Liver (tissue), 9 donors: Measurements from ENCODE around the gene MARK3. TPM values are rescaled to one million over a fixed set of nuclear protein-coding genes. Genes with fewer than 3 reads are reported as not detected.

Experiments used
- DNase-seq: peaks from one replicate; pipeline ENCODE4 v3.0.0-alpha.2; 2017; ENCODE audit warnings: low spot score
- H3K27ac ChIP-seq, 2 donors: one replicate each; pipeline ENCODE4 v1.7.0; 2013; ENCODE audit warnings: inconsistent platforms in 2 of 2, low read length in 2 of 2, control low read depth in 1 of 2, low read depth in 1 of 2, mild to moderate bottlenecking in 1 of 2
- H3K27me3 ChIP-seq, 4 donors: one replicate each; pipeline versions ENCODE4 v1.6.1 to v1.7.0; 2013; ENCODE audit warnings: low read length in 3 of 4, inconsistent platforms in 1 of 4, mild to moderate bottlenecking in 1 of 4, moderate library complexity in 1 of 4; ENCODE audit not compliant: control insufficient read depth in 4 of 4, insufficient read depth in 4 of 4
- H3K36me3 ChIP-seq, 4 donors: one replicate each; pipeline versions ENCODE4 v1.6.1 to v1.7.0; 2013; ENCODE audit warnings: low read length in 3 of 4, mild to moderate bottlenecking in 3 of 4, low read depth in 1 of 4, moderate library complexity in 1 of 4; ENCODE audit not compliant: control insufficient read depth in 4 of 4, insufficient read depth in 3 of 4
- H3K4me1 ChIP-seq, 4 donors: one replicate each; pipeline versions ENCODE4 v1.6.1 to v1.7.0; 2013; ENCODE audit warnings: low read length in 3 of 4, mild to moderate bottlenecking in 3 of 4, moderate library complexity in 1 of 4; ENCODE audit not compliant: control insufficient read depth in 4 of 4, insufficient read depth in 4 of 4
- H3K4me3 ChIP-seq, 3 donors: one replicate each; pipeline versions ENCODE4 v1.6.1 to v1.7.0; 2013; ENCODE audit warnings: low read length in 3 of 3, control low read depth in 1 of 3, low read depth in 1 of 3, mild to moderate bottlenecking in 1 of 3
- H3K9ac ChIP-seq, 2 donors: one replicate each; pipeline ENCODE4 v1.7.0; 2013; ENCODE audit warnings: low read length in 2 of 2, mild to moderate bottlenecking in 2 of 2, moderate library complexity in 2 of 2, control low read depth in 1 of 2, low read depth in 1 of 2
- H3K9me3 ChIP-seq, 4 donors: one replicate each; pipeline versions ENCODE4 v1.6.1 to v1.7.0; 2013; ENCODE audit warnings: low read length in 3 of 4; ENCODE audit not compliant: control insufficient read depth in 4 of 4
- ATF3 ChIP-seq: IDR thresholded peaks from 2 replicates; pipeline ENCODE4 v1.6.1; 2016; ENCODE audit warnings: antibody characterized with exemption
- CTCF ChIP-seq: fragments of 150-350 bp; IDR thresholded peaks from 2 replicates; pipeline ENCODE4 v1.5.1; 2017; ENCODE audit warnings: improper control_type of control experiment, low read depth, low read length; ENCODE audit not compliant: missing input control
- EGR1 ChIP-seq, 2 donors: IDR thresholded peaks; 2 replicates each; pipeline ENCODE4 v1.6.1; 2016 to 2018; ENCODE audit warnings: antibody characterized with exemption in 2 of 2, low read depth in 2 of 2
- FOXA2 ChIP-seq: IDR thresholded peaks from 2 replicates; pipeline ENCODE4 v1.6.1; 2016; ENCODE audit warnings: antibody characterized with exemption
- GABPA ChIP-seq, 2 donors: IDR thresholded peaks in 1 of 2; conservative IDR thresholded peaks in 1 of 2; 2 replicates each; pipeline ENCODE4 v1.6.1; 2016; ENCODE audit warnings: antibody characterized with exemption in 2 of 2, mild to moderate bottlenecking in 1 of 2, moderate library complexity in 1 of 2
- JUND ChIP-seq, 2 donors: IDR thresholded peaks; 2 replicates each; pipeline ENCODE4 v1.6.1; 2016; ENCODE audit warnings: antibody characterized with exemption in 2 of 2
- MAX ChIP-seq: IDR thresholded peaks from 2 replicates; pipeline ENCODE4 v1.6.1; 2016; ENCODE audit warnings: antibody characterized with exemption
- NR2F2 ChIP-seq: IDR thresholded peaks from 2 replicates; pipeline ENCODE4 v1.6.1; 2016; ENCODE audit warnings: antibody characterized with exemption
- RAD21 ChIP-seq, 2 donors: IDR thresholded peaks; 2 replicates each; pipeline ENCODE4 v1.6.1; 2016; ENCODE audit warnings: antibody characterized with exemption in 2 of 2, mild to moderate bottlenecking in 2 of 2
- SP1 ChIP-seq: IDR thresholded peaks from 2 replicates; pipeline ENCODE4 v1.6.1; 2018; ENCODE audit warnings: antibody characterized with exemption, mild to moderate bottlenecking
- TAF1 ChIP-seq: conservative IDR thresholded peaks from 2 replicates; pipeline ENCODE4 v1.6.1; 2016; ENCODE audit warnings: antibody characterized with exemption, mild to moderate bottlenecking
- WGBS: extraction: QIAGEN DNeasy Blood & Tissue Kit; methylation state at CpG from one replicate; pipeline ENCODE4 v1.1.7; 2013; 5-methylcytosine and 5-hydroxymethylcytosine counted together
- polyA plus RNA-seq, 2 donors: library from polyadenylated mRNA; stranded (reverse) in 1 of 2; unstranded in 1 of 2; fragments of 200-250 nt in 1 of 2; fragments of >200 nt in 1 of 2; fragmentation: Nextera tagmentation in 1 of 2; extraction: Ambion mirVana in 1 of 2; gene quantifications; one replicate each; pipeline versions ENCODE4 v1.2.1 to v1.2.3, GENCODE V29; 2013 to 2015
- total RNA-seq, 2 donors: library from RNA; depleted of rRNA; stranded (reverse); fragments of >200 nt; gene quantifications; one replicate each; pipeline ENCODE4 v1.2.3, GENCODE V29; 2014
- donor health status: healthy.
- donor health status: healthy.
- donor health status: healthy.
- donor health status: healthy.
- donor health status: healthy.

Gene MARK3
- total and polyA plus RNA-seq, 4 donors, result 14.1 to 86.0 (median 33.0) TPM

- Histone ChIP-seq H3K9ac (no peak overlapping the region), H3K27ac (peak overlapping the region in 1 of 2 donors; percentile 41), H3K27me3 (no peaks in the 10 kb centered on the region), H3K9me3 (no peaks in the 10 kb centered on the region), H3K4me1 (peaks cover 5 to 48% (median 25%) of the 10 kb centered on the region in 4 donors), H3K36me3 (no peaks in the 10 kb centered on the region), H3K4me3 (no peak overlapping the region)
- no peak for DNase-seq
- TF ChIP-seq RAD21 (IDR thresholded peaks at IDR 0.05), result no peak
- no peak for TF ChIP-seq SP1
- TF ChIP-seq EGR1 (IDR thresholded peaks at IDR 0.05; ENCODE audit: low read depth in 2 of 2), result no peak
- no peak for TF ChIP-seq FOXA2
- TF ChIP-seq NR2F2, result no peak
- TF ChIP-seq ATF3, result no peak
- TF ChIP-seq GABPA (IDR thresholded peaks at IDR 0.05 in 1 of 2, conservative IDR thresholded peaks at IDR 0.05 in 1 of 2), result no peak
- WGBS, result 83% methylated on average over 10 of the region's 10 CpGs
Measured at GRCh38 chr14:103520269-103520656, 135.0 kb downstream of the MARK3 start.

- peak; percentile 69 for DNase-seq
- Histone ChIP-seq H3K27me3 (no peaks in the 10 kb centered on the region), H3K9me3 (no peaks in the 10 kb centered on the region), H3K4me3 (peak overlapping the region in 2 of 3 donors; percentile 29 to 51), H3K9ac (no peak overlapping the region), H3K27ac (peak overlapping the region in 1 of 2 donors; percentile 41), H3K4me1 (peaks cover 11 to 53% (median 28%) of the 10 kb centered on the region in 4 donors), H3K36me3 (no peaks in the 10 kb centered on the region)
- TF ChIP-seq TAF1 (no peak), JUND (IDR thresholded peaks at IDR 0.05) (no peak), SP1 (no peak), CTCF (peak; percentile 38), RAD21 (IDR thresholded peaks at IDR 0.05) (peak in 1 of 2 donors; percentile 56)
- 7% methylated on average over 66 of the region's 66 CpGs for WGBS
Measured at GRCh38 chr14:103520657-103521437, 135.6 kb downstream of the MARK3 start.

- TF ChIP-seq MAX, result no peak
- no peak for TF ChIP-seq ATF3
- H3K27ac ChIP-seq, result peak overlapping the region in 1 of 2 donors; percentile 12
- no peaks in the 10 kb centered on the region for H3K27me3 ChIP-seq
- WGBS, result under 1% methylated on average over 77 of the region's 77 CpGs
- H3K4me3 ChIP-seq, result peak overlapping the region in 2 of 3 donors; percentile 29 to 51
- peaks cover 16 to 60% (median 32%) of the 10 kb centered on the region in 4 donors for H3K4me1 ChIP-seq
- no peak overlapping the region for H3K9ac ChIP-seq
- no peak for DNase-seq
- no peaks in the 10 kb centered on the region for H3K36me3 ChIP-seq
- H3K9me3 ChIP-seq, result no peaks in the 10 kb centered on the region
Measured at GRCh38 chr14:103521438-103521950, 136.3 kb downstream of the MARK3 start.
